Sigmoid colon (tissue), 7 donors: ENCODE results near the gene GALNT10. TPM values are rescaled to one million over a fixed set of nuclear protein-coding genes. Genes with fewer than 3 reads are reported as not detected.
A peak's percentile ranks its signal among the peaks of the same experiment; 100 is the strongest.

Experiments used
- DNase-seq: peaks from one replicate; pipeline ENCODE4 v3.0.0-alpha.2; 2019
- H3K27ac ChIP-seq, 4 donors: fragments of 200-600 bp; sonication (generic); one replicate each; pipeline ENCODE4 v1.5.1; 2016 to 2019; ENCODE audit warnings: mild to moderate bottlenecking in 1 of 4
- H3K27me3 ChIP-seq, 3 donors: fragments of 200-600 bp; sonication (generic); one replicate each; pipeline ENCODE4 v1.5.1; 2019; ENCODE audit warnings: mild to moderate bottlenecking in 1 of 3
- H3K36me3 ChIP-seq, 4 donors: fragments of 200-600 bp; sonication (generic); one replicate each; pipeline ENCODE4 v1.5.1; 2016 to 2019
- H3K4me1 ChIP-seq, 4 donors: fragments of 200-600 bp; sonication (generic); one replicate each; pipeline ENCODE4 v1.5.1; 2017 to 2019
- H3K4me3 ChIP-seq, 4 donors: fragments of 200-600 bp; sonication (generic); one replicate each; pipeline ENCODE4 v1.5.1; 2017 to 2019; ENCODE audit warnings: mild to moderate bottlenecking in 2 of 4, moderate library complexity in 1 of 4
- H3K9me3 ChIP-seq, 4 donors: fragments of 200-600 bp in 3 of 4; sonication (generic) in 3 of 4; one replicate each; pipeline versions ENCODE4 v1.5.1 to v1.6.1; 2013 to 2019
- CTCF ChIP-seq, 4 experiments: fragments of 450-650 bp in 3 of 4; fragments of 200-600 bp in 1 of 4; IDR thresholded peaks; one replicate each; pipeline ENCODE4 v1.5.1; 2016 to 2019; ENCODE audit warnings: antibody characterized with exemption in 4 of 4, mild to moderate bottlenecking in 3 of 4, moderate library complexity in 2 of 4
- EP300 ChIP-seq, 4 donors: sonication (generic); formaldehyde crosslinking; IDR thresholded peaks; one replicate each; pipeline ENCODE4 v1.6.1; 2017; ENCODE audit warnings: antibody characterized with exemption in 4 of 4
- POLR2A ChIP-seq, 2 donors: fragments of 450-650 bp; IDR thresholded peaks; one replicate each; pipeline ENCODE4 v1.6.1; 2016; ENCODE audit warnings: antibody characterized with exemption in 2 of 2, mild to moderate bottlenecking in 2 of 2, moderate library complexity in 2 of 2
- POLR2AphosphoS5 ChIP-seq, 4 donors: sonication (generic); formaldehyde crosslinking; IDR thresholded peaks; one replicate each; pipeline ENCODE4 v1.6.1; 2017; ENCODE audit warnings: antibody characterized with exemption in 4 of 4
- WGBS, 2 donors: extraction: QIAGEN DNeasy Blood & Tissue Kit; methylation state at CpG; one replicate each; pipeline ENCODE4 v1.1.7; 2013; 5-methylcytosine and 5-hydroxymethylcytosine counted together
- intact Hi-C: fragments of 100-400 bp; cut with DNase I; formaldehyde crosslinking; loops from one replicate; pipeline ENCODE4 v1.15.1; 2023
- polyA plus RNA-seq, 3 donors: library from polyadenylated mRNA; stranded (reverse); fragments of 200-250 nt; gene quantifications; one replicate each; pipeline ENCODE4 v1.2.3, GENCODE V29; 2013
- total RNA-seq, 4 donors: library from RNA; depleted of rRNA; stranded (reverse); fragments of >200 nt; gene quantifications; one replicate each; pipeline ENCODE4 v1.1.0, GENCODE V29; 2016
- donor health status: healthy with polysubstance abuse.
- donor health status: Bipolar disorder and iron deficiency.
- donor health status: healthy.

Gene GALNT10
- total and polyA plus RNA-seq, 7 donors: 6.0 to 41.7 (median 24.3) TPM

DNA sequence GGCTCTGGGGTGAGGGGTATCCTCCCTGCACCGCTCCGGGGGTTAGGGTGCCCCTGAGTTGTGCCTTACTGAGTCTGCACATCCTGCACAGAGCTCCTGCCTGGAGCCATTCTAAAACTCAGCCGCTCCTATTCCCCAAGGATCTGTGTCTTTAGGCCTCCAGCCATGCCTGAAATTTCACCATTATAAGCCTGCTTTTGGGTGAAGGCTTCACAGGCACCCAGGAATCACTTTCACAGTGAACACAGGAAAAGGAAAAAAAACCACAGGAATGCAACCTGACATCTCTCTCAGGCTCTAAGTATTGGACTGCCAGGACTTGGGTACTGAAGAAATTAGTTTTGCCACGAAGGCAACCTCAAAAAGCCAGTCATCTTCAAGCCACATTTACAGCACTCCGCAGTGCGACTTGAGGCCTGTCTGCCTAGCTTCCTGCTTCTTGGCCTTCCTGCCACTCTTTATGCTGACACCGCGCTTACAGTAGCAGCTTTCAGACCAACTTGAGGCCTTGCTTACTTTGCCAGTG lies 30.9 kb downstream of the GALNT10 start:
- 63 to 91% methylated on average over 8 of the region's 8 CpGs for WGBS, 2 donors
- intact Hi-C loops: no loop called here
- no peak overlapping the region for H3K4me3 ChIP-seq
- no peak for DNase-seq
- no peaks in the 10 kb centered on the region for H3K27me3 ChIP-seq
- peak overlapping the region; percentile 21 to 62 (median 45) for H3K27ac ChIP-seq
- H3K4me1 ChIP-seq: peaks cover 0 to 39% (median 32%) of the 10 kb centered on the region in 4 donors
- no peaks in the 10 kb centered on the region for H3K36me3 ChIP-seq
- no peak for TF ChIP-seq EP300 (IDR thresholded peaks at IDR 0.05)
- TF ChIP-seq POLR2A (IDR thresholded peaks at IDR 0.05): no peak
- TF ChIP-seq CTCF (IDR thresholded peaks at IDR 0.05): no peak
- no peak for TF ChIP-seq POLR2AphosphoS5 (IDR thresholded peaks at IDR 0.05)
- H3K9me3 ChIP-seq: no peaks in the 10 kb centered on the region

DNA sequence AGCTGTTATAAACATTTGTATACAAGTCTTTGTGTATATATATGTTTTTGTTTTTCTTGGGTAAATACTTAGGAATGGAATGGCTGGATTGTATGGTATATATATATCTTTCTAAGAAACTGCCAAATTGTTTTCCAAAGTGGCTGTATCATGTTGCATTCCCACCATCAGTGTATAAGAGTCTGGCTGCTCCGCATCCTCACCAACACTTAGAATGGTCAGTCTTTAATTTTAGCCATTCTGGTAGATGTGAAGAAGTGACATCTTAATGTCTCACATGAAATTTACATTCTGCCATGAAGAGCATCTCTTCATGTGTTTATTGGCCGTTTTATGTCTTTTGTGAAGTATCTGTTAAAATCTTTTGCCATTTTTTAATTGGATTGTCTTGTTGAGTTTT lies 31.9 kb downstream of the GALNT10 start:
- Histone ChIP-seq H3K4me3 (no peak overlapping the region), H3K9me3 (no peaks in the 10 kb centered on the region), H3K4me1 (peaks cover 0 to 33% (median 24%) of the 10 kb centered on the region in 4 donors), H3K27me3 (no peaks in the 10 kb centered on the region), H3K27ac (no peak overlapping the region), H3K36me3 (no peaks in the 10 kb centered on the region)
- no peak for TF ChIP-seq POLR2AphosphoS5 (IDR thresholded peaks at IDR 0.05)
- no peak for TF ChIP-seq POLR2A (IDR thresholded peaks at IDR 0.05)
- no peak for TF ChIP-seq EP300 (IDR thresholded peaks at IDR 0.05)
- no peak for TF ChIP-seq CTCF (IDR thresholded peaks at IDR 0.05)
- DNase-seq: no peak
- 96% methylated on average over 2 of the region's 2 CpGs for WGBS, 2 donors
- intact Hi-C loops: no loop called here

- WGBS, 2 donors: 86 to 91% methylated on average over 3 of the region's 3 CpGs
- H3K27ac ChIP-seq: no peak overlapping the region
These were observed 32.8 kb downstream of the GALNT10 start for GRCh38 chr5:154223320-154223719.

DNA sequence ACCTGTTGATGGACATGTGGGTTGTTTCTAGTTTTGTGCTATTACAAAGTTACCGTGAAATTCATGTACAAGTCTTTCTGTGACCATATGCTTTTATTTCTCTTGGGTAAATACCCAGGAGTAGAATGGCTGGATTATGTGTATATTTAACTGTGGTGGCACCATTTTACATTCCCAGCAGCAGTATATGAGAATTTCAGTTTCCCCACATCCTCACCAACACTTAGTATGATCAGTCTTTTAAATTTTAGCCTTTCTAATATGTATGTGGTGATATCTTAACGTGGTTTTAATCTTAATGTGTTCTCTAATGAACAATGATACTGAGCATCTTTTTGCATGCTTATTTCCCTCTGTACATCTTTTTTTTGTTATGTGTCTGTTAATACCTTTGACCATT lies 36.6 kb downstream of the GALNT10 start:
- Histone ChIP-seq H3K4me3 (no peak overlapping the region), H3K36me3 (no peaks in the 10 kb centered on the region), H3K4me1 (peaks cover 0 to 7% (median 3%) of the 10 kb centered on the region in 4 donors), H3K27ac (no peak overlapping the region), H3K27me3 (no peaks in the 10 kb centered on the region), H3K9me3 (no peaks in the 10 kb centered on the region)
- no peak for TF ChIP-seq CTCF (IDR thresholded peaks at IDR 0.05)
- no peak for TF ChIP-seq EP300 (IDR thresholded peaks at IDR 0.05)
- TF ChIP-seq POLR2AphosphoS5 (IDR thresholded peaks at IDR 0.05): no peak
- TF ChIP-seq POLR2A (IDR thresholded peaks at IDR 0.05): no peak
- intact Hi-C loops: no loop called here
- DNase-seq: no peak
- 78 to 98% methylated on average over 2 of the region's 2 CpGs for WGBS, 2 donors

More at GRCh38 chr5:154223320-154223719, 32.8 kb downstream of the GALNT10 start:
- Histone ChIP-seq H3K27me3 (no peaks in the 10 kb centered on the region), H3K36me3 (no peaks in the 10 kb centered on the region), H3K4me3 (no peak overlapping the region), H3K4me1 (peaks cover 0 to 33% (median 21%) of the 10 kb centered on the region in 4 donors), H3K9me3 (no peaks in the 10 kb centered on the region)
- intact Hi-C loops: no loop called here
- no peak for DNase-seq
- TF ChIP-seq POLR2AphosphoS5 (IDR thresholded peaks at IDR 0.05) (no peak), EP300 (IDR thresholded peaks at IDR 0.05) (no peak), POLR2A (IDR thresholded peaks at IDR 0.05) (no peak), CTCF (IDR thresholded peaks at IDR 0.05) (no peak)

DNA sequence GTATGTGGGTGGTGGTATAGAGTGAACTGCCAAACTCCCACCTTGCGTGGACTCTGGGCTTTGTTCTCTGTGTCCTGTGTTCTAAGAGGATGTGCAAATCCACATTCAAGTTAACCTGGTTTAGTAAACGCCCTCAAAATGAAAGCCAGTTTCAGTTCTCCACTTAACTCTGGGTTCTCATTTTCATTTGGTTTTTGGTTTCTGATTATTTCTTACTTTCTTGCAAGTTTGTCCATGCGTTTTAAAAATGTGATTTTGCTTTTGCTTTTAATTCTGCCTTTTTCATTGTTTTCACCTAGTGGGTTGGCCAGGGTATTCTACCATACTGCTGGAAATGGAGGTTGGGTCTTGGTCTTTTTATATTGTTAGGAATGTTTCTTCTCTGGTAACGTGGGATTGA lies 38.2 kb downstream of the GALNT10 start:
- no peak for TF ChIP-seq POLR2AphosphoS5 (IDR thresholded peaks at IDR 0.05)
- no peak for TF ChIP-seq POLR2A (IDR thresholded peaks at IDR 0.05)
- TF ChIP-seq EP300 (IDR thresholded peaks at IDR 0.05): no peak
- TF ChIP-seq CTCF (IDR thresholded peaks at IDR 0.05): no peak
- H3K9me3 ChIP-seq: no peaks in the 10 kb centered on the region
- DNase-seq: no peak
- no peaks in the 10 kb centered on the region for H3K27me3 ChIP-seq
- intact Hi-C loops: no loop called here
- 62 to 89% methylated on average over 4 of the region's 4 CpGs for WGBS, 2 donors
- H3K4me1 ChIP-seq: peaks cover 0 to 8% (median 3%) of the 10 kb centered on the region in 4 donors
- no peak overlapping the region for H3K27ac ChIP-seq
- H3K36me3 ChIP-seq: no peaks in the 10 kb centered on the region
- no peak overlapping the region for H3K4me3 ChIP-seq
